HG03565 (cell line): ENCODE data around the gene SUN2.
"Not testable (repeated sequence)": the region's sequence is repeated elsewhere in the genome, so short reads cannot be mapped to it uniquely, and the experiment has no call there.

Experiments
- ATAC-seq: cut with Tn5 transposase; IDR thresholded peaks from one replicate; pipeline ENCODE4 v1.9.1; 2021; ENCODE audit warnings: mild to moderate bottlenecking, moderate library complexity; ENCODE audit not compliant: unreplicated experiment

Gene SUN2

DNA sequence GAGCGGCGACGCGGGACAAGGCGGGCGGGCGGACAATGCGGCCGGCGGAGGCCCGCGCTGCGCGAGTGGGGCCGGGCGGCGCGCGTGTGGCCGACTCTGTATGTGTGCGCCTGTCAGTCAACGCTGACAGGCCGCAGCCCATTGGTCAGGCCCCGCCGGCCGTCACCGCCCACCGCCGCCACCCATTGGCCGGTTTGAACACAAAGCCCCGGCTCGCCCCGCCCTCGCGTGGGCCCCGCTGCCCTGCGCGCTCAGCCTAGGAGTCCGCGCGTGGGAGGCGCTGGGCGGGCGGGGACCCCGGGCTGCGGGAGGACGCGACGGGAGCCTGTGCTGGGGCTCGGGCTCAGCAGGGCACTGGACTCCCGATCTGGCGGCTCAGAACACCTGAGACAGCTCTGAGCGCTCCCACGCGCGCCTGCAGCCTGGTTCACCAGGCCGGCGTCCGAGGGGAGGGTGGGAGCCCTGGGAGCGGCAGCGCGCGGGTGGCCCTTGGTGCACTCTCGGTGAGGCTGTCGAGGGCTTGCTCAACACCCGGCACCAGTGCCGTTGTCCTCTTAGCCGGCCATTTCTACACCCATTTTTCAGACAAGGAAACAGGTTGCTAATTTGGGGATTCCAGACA lies at the start of gene SUN2:
Gene SUN2, minus strand, starts transcription at position 88 of the 622 bp plus-strand sequence. CDS start 3,370 bp downstream, outside the sequence.
- peak; percentile 59 for ATAC-seq

- ATAC-seq: not testable (repeated sequence)
Measured at GRCh38 chr22:38805041-38805593, 49.3 kb upstream of the SUN2 start.

GRCh38 chr22:38802671-38803121 lies 46.9 kb upstream of the SUN2 start:
- ATAC-seq: no peak

DNA sequence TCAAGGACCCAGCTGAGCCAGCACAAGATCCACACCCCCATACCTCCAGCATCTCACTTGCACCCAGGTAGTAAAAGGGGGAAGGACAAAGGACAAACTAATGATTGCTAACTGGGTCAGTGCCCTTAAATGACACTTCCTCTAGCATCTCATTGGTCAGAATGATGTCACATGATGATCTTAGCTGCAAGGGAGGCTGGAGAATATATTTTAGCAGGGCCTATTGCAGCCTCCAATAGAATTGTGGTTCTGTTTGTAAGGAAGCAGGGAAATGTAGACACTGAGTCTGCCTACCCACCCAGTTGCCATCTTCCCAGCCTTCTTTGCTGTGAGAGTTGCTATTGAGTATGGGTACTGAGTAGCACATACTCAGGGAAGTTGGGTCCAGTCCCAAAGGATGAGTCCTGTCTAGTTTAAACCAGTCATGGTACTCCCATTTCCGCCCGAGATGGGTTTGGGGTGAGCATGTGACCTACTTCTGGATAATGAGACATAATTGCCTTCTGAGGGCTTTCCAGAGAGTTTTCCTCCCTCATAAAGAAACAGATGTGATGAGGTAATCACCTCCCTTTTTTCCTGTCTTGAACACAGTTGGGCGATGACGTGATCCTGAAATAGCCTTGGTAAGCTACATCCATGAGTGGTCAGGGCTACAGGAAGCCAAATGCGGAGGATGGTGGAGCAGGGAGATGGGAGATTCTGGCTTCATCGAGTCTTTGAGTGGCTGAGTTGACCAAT lies 43.6 kb upstream of the SUN2 start:
- no peak for ATAC-seq

DNA sequence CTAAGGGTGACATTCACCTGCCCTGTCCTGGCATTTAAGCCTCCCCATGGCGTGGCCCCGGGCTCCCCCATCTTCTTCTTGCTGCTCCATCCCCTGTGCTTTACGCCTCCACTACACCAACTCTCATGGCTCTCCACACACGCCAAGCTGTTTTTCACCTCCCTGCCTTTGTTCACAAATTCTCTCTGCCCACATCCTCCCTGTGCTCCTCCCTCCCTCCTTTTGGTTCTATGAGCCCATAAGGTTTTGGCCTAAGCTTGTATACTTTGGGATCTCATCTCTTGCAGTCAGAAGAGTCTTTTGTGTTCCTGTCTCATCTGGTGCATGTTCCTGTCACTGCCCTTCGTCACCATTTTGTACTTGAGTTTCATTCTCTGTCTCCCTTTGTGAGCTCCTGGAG lies 42.7 kb upstream of the SUN2 start:
- no peak for ATAC-seq

GRCh38 chr22:38796262-38796957 lies 40.6 kb upstream of the SUN2 start:
- ATAC-seq: no peak

GRCh38 chr22:38795569-38795968 lies 39.8 kb upstream of the SUN2 start:
- no peak for ATAC-seq

GRCh38 chr22:38793721-38794466 lies 38.1 kb upstream of the SUN2 start, which contains the start of gene DNAL4:
Gene DNAL4 (minus strand): TSS chr22:38794143. CDS start chr22:38782731, 11,412 bp downstream.
- peak; percentile 92 for ATAC-seq

DNA sequence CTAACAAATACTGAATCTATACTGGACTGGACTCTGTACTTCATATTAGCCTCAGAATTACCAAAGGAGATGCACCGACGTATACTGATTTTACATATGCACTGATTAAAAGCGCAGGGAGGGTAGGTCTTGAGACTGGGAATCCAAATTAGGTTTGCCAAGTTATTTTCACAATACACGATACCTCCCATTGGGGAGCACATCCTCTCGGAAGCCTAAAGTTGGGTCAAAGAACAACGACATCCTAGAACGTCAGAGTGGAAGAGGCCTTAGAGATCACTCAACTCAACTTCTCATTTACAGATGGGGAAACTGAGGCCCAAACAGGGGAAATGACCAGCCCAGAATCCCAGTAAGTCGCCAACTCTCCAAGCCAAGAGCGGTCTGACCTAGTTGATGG lies 37.5 kb upstream of the SUN2 start:
- no peak for ATAC-seq

DNA sequence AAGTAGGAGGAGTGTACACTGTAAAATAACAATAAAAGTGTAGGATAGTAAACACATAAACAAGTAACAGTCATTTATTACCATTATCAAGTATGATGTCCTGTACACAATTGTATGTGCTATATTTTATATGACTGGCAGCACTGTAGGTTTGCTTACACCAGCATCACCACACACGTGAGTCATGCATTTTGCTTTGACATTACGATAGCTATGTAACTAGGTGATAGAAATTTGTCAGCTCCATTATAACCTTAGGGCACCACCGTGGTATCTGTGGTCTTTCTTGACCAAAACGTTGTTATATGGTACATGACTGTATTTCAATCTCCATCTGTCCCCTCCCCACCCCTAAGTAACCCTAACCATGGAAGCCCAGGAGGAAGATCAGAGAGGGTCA lies 37.0 kb upstream of the SUN2 start:
- ATAC-seq: no peak

- no peak for ATAC-seq
Measured at GRCh38 chr22:38789606-38790005, 33.8 kb upstream of the SUN2 start.

DNA sequence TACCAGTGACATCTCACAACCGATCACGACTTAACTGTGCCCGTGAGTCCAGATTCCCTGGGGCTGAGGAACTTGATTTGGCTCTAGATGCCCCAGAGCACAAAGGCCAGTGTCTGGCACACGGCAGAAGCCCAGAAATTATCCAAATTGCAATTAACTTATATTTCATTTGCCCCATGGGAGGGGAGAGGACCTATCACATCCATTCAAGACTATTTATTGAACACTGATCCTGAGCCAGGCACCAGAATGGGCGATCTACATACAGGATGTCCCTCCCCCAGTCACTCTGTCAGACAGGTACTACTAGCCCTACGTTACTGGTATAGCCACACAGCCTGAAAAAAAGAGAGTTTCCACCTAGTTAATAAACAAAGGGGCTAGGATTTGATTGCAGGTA lies 33.0 kb upstream of the SUN2 start:
- no peak for ATAC-seq

DNA sequence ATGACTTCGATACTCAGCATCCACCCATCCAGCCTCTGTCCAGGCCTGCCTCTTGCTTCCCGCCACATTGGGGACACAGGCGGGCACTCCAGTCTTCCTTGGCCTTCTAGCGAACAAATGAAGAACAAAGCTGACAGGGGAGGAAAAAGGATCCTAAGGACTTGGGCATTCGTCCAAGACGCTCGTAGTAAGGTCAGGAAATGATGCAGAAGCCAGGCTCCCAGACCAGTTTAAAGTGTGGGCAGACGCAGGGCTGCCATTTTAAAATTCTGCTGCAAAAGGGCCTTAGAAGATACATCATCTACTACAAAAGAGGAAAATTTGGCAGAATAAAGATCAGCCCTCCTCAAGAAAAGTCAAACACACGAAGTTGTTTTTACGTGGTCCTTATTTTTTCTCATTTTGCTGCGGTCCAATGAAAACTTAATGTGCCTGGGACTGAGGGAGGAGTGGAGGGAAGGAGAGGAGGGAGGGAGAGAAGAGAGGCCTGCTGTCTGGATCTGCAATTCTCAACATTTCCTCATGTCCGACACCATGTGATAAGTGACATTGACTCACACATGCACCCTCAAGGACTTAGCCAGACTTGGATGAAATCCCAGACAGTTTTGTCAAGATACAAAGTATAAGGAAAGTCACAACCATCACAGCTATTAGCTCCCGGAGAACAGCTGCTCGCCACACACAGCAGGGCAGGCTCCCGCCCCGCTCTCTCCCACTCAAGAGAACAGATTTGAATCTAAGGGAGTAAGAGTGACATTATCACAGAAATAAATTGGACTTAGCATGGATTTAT lies 32.4 kb upstream of the SUN2 start:
- no peak for ATAC-seq

DNA sequence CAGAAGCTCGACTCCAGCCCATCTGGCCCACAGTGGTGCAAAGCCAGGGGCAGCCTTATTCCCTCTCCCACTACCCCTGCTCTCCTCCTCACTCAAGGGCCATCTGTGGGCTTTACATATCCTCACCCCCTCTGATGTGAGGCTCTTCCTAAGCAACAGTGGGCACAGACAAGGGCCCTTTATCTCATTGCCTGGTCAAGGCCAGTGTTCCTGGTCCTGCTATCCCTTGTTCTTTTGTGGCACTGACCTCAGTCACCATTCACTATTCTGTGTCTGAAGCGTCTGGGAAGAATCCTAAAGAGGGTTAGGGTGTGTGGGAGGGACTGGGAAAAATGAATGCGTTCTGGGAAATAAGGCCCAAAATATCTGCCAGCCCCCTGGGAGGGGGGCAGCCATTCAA lies 30.8 kb upstream of the SUN2 start:
- ATAC-seq: no peak

DNA sequence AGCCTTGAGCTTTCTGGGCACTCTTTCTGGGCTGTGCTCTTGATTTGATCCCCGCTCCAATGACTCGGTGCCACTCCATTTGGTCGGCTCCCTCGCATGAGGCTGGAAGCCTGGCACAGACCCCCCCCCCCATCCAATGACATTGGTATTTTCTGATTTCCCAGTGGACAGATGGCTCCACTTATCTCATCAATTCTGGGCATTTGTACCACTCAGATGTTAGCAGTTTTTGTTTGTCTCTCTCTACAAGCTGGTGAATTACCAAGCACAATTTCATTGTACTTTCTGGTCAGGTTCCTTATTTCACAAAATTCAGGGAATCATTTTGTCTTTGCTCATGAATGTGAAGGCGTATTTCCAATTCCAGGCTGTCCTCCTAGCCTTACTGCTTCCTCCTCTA lies 29.1 kb upstream of the SUN2 start:
- no peak for ATAC-seq

- no peak for ATAC-seq
Measured at GRCh38 chr22:38784035-38784434, 28.2 kb upstream of the SUN2 start.

DNA sequence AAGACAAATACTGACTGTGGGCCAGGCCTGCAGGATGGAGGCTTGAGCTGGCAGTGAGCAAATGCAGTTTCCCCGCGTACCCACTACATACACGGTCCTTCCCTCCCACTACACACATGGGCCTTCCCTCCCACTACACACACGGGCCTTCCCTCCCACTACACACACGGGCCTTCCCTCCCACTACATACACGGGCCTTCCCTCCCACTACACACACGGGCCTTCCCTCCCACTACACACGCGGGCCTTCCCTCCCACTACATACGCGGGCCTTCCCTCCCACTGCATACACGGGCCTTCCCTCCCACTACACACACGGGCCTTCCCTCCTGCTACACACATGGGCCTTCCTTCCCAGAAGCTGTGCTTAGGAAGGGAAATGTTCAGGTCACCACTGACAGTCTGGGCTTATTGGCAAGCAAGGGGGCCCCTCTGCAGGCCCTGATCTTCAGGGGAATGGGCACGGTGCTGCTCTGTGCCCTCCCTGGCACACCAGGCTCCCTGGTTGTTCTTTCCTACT lies 27.4 kb upstream of the SUN2 start:
- ATAC-seq: no peak

GRCh38 chr22:38782402-38783094 lies 26.8 kb upstream of the SUN2 start:
- ATAC-seq: no peak

DNA sequence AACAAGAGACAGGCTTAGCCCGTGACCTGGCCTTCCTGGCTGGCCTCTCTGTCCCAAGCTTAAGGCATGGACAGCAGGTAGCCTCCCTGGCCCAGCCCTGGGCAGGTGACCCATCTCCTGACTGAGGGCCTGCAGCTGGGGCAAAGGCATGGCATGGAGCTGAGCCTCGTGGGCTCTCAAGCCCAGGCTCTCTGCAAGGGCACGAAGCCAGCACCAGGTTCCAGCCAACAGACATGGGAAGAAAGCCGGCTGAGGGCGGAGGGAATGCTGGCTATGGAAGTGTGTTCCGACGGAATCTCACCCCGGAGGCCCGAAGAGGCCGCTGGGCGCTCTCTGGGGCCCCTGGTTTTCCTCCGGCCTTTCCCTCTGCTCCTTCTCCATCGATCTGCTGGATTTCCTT lies 25.2 kb upstream of the SUN2 start:
- ATAC-seq: no peak
